Left hindlimb (tissue), 1 donor: Measurements from ENCODE around the gene GTF3C4.
A peak's percentile ranks its signal among the peaks of the same experiment; 100 is the strongest.

Experiments
- DNase-seq: peaks from one replicate; pipeline ENCODE4 v3.0.0-alpha.2; 2018

Gene GTF3C4

DNA sequence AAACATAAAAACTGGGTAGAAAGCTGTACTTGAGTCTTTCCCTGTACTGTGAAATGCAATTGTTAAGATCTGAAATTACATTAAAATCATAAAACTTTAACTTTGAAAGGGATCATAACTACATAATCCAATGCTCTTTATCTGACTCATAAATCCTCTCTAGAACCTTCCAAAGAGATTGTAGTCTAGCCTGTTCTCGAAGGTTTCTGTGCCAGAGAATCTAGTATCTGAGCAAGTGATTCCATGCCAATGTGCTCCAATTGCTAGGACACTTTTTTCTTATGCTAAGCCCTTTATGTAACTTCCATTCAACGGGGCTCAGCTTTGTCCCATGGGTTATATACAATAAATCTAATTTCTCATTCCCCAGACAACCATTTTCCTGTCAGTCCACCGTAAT is 21.6 kb upstream of the GTF3C4 start:
- DNase-seq = no peak

DNA sequence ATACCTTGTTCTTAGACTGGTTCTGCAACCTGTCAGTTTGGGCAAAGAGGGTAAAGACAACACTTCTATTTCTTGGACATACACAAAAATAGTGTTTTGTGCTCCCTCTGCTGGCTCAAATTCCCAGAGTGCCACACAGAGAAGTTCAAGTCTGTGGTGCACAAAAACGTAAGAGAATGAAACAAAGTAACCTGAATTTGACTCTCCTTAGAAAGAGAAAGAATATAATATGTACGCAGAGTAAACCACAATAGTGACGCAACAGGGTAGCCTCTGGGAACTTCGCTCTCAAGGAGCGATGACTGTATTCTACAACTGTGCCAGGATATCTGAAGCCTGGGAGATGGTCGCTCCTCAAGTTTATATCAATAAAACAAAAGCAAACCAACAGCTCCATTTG is 19.0 kb upstream of the GTF3C4 start:
- DNase-seq = no peak

DNA sequence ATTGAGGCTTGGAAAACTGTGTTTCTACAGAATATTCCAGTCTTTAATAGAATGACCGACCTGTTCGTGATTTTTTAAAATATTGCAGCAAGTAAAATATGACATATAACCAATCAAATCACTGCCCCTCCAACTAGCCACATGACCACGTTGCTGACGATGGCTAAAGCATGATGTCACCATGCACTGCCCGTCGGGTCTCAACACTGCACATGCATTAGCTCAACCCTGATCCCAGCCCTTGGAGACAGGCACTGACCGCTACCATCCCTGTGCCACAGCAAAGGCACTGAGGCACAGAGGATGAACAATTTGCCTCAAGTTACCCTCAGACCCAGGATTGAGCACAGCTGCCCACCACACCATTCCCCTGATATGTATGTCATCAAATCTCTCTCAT is 14.0 kb upstream of the GTF3C4 start:
- no peak for DNase-seq

DNA sequence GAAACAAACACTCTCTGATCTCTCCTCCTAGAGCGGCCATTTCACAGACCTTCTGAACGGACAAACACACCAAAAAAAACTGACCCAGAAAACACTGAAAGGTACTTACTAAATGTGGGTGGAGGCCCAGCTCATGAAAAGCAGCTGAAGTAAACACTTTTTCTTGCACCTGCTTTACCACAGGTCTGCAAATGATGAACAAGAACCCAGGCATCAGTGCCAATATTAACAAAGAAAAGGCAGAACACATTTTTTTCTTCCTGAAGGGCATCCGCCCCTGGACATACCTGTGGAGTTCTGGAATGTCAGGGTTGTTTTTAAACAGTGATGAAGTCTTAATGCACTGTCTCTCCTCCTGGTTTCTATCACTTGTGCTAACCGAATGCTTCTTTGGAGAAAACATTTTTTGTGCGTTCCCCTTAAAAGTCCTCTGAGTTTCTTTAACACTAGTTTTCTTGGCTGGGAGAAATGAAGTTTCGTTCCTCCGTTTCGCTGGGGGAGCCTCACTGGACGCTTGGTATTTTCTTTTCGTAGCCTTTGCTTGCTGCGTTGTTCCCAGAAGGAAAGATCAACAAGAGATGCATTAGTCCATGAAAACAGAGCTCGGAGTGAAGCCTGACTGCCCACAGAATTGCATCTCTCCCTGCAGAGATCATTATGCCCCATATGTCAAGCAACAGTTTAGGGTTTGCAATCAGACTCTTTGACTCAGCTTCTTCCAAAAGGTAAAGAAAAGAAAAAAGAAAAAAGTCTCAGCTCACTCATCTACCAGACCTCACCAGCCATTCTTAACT is 7.9 kb upstream of the GTF3C4 start:
- no peak for DNase-seq

DNA sequence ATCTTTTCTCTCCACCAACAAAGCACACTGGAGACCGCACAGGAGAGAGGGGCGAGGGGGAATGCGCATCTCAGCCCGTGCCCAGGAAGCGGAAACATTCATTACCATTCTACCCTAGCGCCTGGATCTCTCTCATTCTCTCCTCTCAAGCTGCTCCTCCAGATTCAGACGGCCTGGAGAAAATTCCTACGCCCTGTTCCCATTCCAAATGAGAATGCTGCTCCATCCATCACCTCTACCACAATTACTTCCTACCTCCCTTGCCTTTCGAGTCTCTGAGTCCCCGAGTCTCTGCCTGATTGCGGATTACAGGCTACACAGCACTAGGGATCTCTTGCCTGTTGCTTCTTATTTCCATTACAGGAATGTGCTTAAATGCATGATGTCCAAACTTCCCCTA is 7.1 kb upstream of the GTF3C4 start:
- no peak for DNase-seq

DNA sequence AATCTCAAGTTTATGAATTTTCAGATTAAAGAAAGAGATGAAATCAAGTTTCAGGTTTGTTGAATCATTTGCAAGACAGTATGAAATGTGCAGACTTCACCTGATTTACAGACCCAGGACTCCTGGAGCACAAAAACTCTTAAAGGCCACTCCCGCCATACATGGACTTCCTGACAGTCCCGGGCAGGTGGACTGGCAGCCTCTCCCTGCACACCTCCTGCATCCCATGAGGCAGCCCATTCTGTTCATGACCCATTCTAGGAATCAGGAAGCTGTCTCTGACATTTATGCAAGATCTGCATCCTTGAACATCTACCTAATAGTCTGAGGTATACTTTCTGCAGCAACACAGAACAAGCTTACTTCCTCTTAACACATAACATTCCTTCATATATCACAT is 6.4 kb upstream of the GTF3C4 start:
- DNase-seq = no peak

DNA sequence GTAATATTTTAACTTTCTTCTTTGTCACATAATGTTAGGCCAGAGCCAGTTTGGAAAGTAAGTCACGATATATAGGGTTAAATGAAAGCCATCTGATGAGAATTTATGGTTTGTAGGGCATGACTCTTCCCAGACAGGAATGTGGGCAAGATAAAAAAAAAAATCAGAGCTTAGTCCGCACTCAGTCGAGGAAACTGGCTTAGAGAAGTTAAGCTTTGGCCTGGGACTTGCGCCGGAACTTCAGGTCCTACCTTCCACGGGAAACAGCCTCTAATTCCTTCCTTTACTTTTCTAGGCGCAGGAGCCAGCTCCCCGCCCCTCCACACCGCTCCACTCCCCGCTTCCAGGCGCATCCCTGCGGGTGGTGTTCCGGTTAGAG is 956 bp upstream of the GTF3C4 start:
- no peak for DNase-seq

DNA sequence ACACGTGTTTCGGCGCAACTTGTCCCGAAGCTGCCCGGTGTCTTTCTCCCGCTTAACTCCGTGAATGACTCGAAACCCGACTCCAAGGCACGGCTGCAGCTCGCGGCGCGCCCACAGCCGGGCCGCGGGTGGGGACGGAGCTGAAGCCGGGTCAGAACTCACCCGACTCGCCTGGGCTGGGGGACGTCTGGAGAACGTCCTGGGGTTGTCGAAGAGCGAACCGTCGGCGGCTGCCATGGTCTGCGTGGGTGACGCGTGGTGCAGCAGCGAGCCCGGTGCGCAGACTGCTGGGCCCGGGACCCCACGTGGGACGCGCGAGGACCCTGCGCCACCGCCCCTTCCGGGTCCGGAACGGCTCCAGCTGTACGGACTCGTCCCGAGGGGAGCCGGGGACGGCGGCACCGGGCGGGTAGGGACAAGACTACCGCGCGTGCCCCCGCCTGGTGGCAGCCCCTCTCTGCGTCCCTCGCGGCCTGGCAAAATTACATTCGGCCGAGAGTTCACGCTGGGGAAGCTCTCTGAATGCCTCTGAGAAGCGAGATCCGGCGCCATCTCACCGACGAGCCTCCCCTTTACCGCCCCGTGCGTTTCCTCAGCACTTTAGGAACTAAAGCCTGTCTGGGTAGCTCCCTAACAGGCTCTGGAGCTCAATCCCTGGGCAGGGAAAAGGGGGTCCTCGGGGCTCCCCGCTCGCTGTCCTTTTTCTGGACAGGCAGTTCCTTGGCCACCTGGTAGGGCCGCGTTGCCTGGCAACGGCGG is 387 bp upstream of the GTF3C4 start, which contains the start of gene DDX31:
TSS of gene DDX31 (minus strand) at position 286 of the 759 bp plus-strand sequence. CDS start at position 237, 49 bp downstream.
- peak; percentile 90 for DNase-seq

DNA sequence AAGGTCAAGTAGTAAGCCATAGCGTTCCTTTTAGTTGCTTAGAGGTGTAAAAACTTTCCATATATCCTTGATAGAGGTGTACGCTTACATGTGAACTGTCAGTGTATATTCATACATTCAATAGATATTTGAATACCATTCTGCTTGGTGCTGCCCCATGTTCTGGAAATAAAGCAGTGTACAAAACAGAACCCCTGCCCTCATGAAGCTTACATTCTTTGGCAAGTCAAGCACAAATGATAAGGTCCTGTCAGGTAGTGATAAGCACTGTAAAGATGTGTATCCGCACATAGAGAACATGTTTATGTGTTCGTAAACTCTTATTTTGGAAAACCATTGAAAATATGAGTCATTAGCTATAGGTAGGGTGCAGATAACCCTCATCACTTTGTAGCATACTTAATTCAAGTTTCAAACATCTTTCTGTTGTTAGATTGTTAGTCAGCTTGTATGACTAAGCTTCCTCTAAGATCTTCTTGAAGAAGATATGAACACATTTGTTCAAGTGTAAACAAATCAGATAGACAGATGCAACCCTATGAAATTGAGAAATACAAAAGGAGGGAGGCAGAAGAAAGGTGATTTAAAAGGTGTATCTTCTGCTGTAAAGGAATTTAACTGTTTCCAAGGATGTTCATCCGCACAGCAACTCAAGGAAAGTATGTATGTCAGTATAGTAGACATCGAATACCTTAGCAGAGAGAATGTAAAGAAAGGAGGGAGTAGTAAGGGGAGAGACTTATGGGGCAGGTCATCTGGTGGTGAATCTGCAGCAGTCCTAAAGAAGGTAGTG is 1.6 kb downstream of the GTF3C4 start:
- DNase-seq = no peak

DNA sequence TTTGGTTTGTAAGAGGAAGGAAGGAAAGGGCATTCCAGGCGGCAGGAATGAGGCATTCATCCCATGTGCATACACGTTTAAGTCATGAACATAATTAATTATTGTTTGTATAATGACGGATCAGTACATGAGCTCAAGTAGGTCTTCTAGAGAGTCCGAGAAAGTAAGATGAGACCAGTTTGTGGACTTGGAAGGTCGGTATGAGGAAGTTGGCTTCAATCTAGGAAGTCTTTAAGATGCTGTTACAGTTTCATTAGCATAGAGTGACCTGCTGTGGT is 2.1 kb downstream of the GTF3C4 start:
- DNase-seq = no peak

DNA sequence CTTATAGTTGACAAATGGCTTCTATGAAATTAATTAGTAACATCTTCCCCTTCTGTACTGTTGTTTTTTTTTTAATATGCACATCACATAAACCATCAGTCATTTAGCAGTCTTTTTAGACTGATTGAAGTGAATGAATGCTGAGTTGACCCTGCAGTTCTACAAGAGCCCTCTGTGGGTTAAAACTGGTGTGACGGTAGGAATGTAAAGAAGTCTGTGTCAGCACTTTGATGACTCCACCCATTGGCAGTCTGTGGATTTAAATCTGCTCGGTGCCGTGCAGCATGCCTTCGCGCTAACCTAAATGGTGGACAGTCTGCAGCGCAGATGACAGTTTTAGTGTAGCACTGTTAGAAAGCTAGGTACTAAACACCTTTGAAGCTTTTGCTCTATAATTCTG is 3.1 kb downstream of the GTF3C4 start:
- DNase-seq = no peak

DNA sequence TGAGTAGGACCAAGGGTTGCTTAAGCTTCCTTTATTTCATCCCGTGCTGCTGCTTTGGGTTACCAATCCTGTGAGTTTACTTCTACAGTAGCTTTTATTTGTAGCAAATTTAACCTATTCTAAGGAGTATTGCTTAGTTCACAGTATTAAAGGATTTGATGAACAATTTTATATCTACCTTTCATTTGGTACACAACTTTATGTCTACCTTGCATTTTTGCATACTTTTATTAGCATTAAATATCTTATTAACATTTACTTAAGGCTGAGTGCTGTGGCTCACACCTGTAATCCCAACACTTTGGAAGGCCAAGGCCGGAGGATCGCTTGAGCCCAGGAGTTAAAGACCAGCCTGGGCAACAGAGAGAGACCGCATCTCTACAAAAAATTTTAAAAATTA is 4.2 kb downstream of the GTF3C4 start:
- no peak for DNase-seq

DNA sequence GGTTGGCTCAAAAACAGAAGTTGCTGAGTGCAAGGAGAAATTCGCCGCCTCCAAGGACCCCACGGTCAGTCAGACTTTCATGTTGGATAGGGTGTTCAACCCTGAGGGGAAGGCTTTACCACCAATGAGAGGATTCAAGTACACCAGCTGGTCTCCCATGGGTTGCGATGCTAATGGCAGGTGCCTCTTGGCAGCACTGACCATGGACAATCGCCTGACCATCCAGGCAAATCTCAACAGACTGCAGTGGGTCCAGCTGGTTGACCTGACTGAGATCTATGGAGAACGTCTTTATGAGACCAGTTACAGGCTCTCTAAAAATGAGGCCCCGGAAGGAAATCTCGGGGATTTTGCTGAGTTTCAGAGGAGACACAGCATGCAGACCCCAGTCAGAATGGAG is 7.7 kb downstream of the GTF3C4 start:
- no peak for DNase-seq

DNA sequence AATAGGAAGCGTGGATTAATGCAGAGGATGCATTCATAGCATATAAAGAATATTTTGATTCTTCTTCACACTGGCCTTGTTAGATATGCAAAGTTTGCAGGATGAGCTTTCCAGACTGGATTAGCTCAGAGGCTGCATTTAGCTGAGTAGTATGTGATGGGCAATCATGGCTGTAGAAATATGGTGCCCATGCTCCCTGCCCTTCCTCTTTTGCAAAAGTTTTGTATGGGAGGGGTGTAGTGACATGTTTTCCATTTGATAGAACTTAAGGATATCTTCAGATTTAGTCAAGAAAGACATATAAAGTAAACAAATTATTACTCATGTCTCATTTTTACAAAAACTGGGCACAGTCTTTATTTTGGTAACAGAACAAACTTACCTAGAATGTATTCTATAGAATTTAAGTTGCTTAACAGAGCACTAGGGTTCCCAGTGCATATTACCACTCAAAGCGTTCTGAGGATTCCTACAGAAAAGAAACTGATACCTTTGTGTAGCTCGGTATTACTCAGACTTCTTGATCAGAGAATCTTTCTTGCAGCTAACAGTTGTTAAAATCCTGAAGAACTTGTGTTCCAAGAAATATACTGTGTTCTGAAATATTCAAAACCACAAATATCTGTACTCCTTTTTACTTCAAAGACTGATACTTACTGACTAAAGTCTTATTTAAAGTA is 9.8 kb downstream of the GTF3C4 start:
- no peak for DNase-seq

DNA sequence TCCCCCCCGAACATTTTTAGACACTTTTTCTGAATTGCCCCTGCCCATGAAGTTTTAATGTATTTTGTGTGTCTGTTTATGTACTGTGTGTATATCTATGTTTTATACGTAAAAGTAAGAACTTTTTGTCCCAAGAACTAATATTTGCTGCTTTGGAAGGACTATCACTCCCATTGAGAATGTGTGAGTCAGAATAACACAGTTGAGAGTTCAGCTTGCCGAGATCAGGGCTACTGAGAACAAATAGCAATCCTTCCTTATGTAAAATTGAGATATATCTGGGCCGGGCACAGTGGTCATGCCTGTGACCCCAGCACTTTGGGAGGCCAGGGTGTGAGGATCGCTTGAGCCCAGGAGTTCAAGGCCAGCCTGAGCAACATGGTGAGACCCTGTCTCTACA is 11.3 kb downstream of the GTF3C4 start:
- no peak for DNase-seq

DNA sequence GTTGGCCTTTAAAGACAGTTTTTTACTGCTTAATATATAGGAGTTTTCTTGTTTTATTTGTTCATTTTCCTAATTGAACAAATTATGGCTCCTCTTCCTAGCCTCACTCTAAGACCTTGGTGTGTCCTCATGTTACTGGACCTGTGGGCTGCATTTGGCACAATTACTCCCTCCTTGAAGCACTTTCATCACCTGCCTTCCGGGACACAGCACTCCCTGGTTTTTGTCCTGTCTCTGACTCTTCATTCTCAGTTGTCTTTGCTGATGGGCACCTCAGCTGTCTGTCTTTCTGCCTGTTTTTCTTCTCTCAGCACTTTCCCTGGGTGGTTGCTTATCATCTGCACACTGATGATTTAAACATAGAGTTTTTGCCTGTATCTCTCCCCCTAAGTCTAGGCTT is 13.6 kb downstream of the GTF3C4 start:
- DNase-seq = no peak

DNA sequence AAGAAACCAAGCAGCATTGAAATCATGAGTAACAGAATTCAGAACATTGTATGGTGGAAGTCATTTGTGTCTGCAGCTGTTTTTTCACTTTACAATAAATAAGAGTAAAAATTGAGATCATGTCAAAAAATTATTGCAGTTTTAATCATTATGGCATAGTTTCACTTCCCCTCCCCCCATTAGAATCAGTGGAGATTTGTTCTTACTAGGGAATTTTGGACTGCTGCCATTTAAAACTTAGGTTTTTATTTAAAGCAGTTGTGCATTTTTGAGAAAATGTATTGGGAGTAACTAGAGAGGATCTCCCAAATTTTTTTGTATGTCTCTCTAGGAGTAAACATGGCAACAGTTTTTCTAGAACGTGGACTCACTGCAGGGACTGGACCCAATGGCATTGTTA is 20.4 kb downstream of the GTF3C4 start:
- DNase-seq = no peak

DNA sequence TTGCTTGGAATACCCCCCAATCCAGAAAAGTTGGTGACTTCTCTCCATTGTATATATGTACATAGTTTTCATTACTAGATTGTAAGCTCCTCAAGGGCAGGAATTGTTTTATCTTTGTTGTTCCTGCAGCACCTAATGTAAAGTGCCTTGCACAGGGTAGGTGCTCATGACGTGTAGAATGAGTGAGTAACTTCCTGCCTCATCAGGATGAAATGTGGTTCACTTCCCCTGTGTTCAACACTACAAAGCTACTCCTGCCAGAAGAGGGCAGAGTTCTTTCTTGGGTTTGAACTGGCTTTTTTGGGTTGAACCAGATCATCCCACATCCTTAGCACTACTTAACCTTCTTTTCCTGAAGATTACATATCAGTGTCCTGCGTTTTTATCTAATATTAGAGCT is 23.9 kb downstream of the GTF3C4 start:
- DNase-seq = no peak

DNA sequence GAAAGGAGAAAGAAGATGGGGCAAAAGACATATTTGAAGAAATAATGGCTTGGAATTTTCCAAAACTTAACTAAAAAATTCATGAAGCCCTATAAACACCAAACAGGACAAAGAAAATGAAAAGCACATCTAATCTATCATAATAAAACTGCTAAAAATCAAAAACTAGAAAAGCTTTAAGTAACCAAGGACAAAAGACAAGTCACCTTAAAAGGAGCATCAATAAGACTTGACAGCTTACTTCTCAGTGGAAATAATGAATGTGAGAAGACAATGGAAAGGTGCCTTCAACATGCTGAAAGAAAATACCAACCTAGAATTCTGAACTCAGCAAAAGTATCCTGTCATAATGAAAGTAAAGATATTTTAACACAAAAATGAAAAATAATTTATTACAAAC is 27.0 kb downstream of the GTF3C4 start:
- no peak for DNase-seq

DNA sequence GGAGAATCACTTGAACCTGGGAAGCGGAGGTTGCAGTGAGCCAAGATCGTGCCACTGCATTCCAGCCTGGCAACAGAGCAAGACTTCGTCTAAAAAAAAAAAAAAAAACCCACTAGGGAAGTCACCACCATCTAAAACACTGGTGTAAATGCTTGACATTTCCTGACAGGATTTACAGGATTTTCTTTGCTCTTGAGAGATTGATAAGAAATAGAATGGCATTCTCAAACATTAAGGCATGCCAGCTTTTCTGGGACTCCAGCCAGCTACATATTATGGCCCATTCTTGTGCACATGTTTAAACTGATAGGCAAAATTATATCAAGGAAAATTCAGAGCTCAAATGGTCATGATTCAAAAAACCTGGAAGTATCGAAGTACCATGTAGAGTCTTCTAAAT is 28.7 kb downstream of the GTF3C4 start:
- DNase-seq = no peak

DNA sequence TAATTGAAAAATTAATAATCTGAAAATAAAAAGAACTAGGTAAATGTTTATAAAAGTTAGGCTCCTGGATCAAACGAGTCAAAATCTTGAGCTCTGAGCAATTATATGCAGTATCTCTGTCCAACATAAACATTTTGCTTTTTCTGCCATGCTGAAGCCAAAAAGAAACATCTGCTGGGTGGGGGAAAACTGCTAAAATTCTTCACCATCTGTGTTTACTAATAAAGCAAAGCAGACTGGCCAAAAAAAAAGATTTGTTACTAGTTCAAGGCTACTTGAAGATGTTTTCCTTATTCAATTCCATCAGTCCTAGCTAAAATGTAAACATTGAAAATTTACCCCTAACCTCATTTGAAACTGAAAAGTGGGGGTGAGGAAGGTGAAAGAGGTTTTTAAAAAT is 29.7 kb downstream of the GTF3C4 start:
- no peak for DNase-seq

DNA sequence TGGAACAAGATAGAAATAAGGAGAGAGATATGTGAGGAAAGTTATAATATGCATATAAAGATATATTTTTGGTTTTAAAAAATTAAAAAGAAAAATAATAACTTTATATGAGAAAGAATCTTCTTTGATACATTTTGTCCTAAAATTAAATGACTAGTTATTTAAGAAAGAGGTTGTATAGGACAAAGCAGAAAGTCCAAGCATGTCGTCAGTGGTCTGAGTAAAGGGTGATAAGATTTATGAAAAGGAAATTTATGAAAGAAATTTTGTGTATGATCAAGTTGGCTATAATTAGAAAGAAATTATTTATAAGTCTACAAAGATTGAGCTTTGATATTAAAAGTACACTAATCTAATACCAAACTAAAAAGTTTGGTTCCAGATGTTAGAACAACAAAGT is 32.0 kb downstream of the GTF3C4 start:
- DNase-seq = no peak

DNA sequence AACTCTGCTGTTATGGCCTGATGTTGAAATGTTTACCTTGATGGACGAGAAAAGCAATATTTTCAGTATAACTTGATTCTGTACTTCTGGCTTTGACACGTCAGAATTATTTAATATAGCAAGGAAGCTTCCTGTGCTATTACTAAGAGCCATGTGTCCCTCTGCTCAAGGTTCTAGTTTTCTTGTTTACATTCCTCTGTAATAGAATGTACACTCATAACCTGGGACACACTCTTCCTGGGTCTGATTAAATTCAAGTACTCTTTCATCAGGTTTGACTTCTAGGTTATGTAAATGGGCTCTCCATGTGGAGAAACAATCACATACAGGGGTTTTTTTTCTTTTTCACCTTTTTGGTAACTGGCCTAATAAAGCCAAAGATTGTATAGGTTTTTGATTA is 33.1 kb downstream of the GTF3C4 start:
- DNase-seq = no peak
